CD4-positive, alpha-beta memory T cell (primary cell): ENCODE results near the gene FCAR. TPM values are rescaled to one million over a fixed set of nuclear protein-coding genes. Genes with fewer than 3 reads are reported as not detected.
A peak's percentile ranks its signal among the peaks of the same experiment; 100 is the strongest.
"Not testable (repeated sequence)": the region's sequence is repeated elsewhere in the genome, so short reads cannot be mapped to it uniquely, and the experiment has no call there.

Source experiments
- CTCF ChIA-PET: fragments of 350-600 bp; sonication (Branson Sonifier 250); formaldehyde crosslinking; loops from one replicate; lab custom pipeline; 2021; ENCODE audit warnings: inconsistent platforms; ENCODE audit not compliant: partially characterized antibody; lab: Charles Lee
- POLR2A ChIA-PET: fragments of 350-600 bp; sonication (Branson Sonifier 250); formaldehyde crosslinking; loops from one replicate; lab custom pipeline; 2021; ENCODE audit not compliant: partially characterized antibody; lab: Charles Lee
- DNase-seq, 5 donors: peaks; one replicate each; pipeline versions ENCODE4 v3.0.0 to v3.0.0-alpha.2; 2020 to 2022; ENCODE audit warnings: mixed read lengths in 1 of 5
- H3K27ac ChIP-seq: one replicate; pipeline ENCODE4 v1.7.0; 2013; ENCODE audit warnings: low read depth, low read length
- H3K27me3 ChIP-seq: 2 replicates; pipeline ENCODE4 v1.7.0; 2013; ENCODE audit warnings: mild to moderate bottlenecking, low read length, moderate library complexity; ENCODE audit not compliant: insufficient read depth
- H3K36me3 ChIP-seq: 2 replicates; pipeline ENCODE4 v1.7.0; 2013; ENCODE audit warnings: mild to moderate bottlenecking, low read length, moderate library complexity; ENCODE audit not compliant: insufficient read depth
- H3K4me1 ChIP-seq: 2 replicates; pipeline ENCODE4 v1.7.0; 2013; ENCODE audit warnings: mild to moderate bottlenecking, low read length, moderate library complexity; ENCODE audit not compliant: insufficient read depth
- H3K4me3 ChIP-seq, 2 donors: one replicate each; pipeline ENCODE4 v1.7.0; 2013; ENCODE audit warnings: low read length in 2 of 2, mild to moderate bottlenecking in 1 of 2
- H3K9me3 ChIP-seq, 2 donors: one replicate each; pipeline ENCODE4 v1.7.0; 2013; ENCODE audit warnings: low read length in 2 of 2, control low read depth in 1 of 2; ENCODE audit not compliant: control insufficient read depth in 1 of 2
- H3K27ac Mint-ChIP-seq, 7 donors: one replicate each; pipeline ENCODE4 v1.8.0; 2020 to 2021; ENCODE audit warnings: mixed read lengths in 7 of 7, mild to moderate bottlenecking in 6 of 7, inconsistent platforms in 3 of 7, moderate library complexity in 3 of 7
- H3K27me3 Mint-ChIP-seq, 2 donors: one replicate each; pipeline ENCODE4 v1.8.0; 2020 to 2021; ENCODE audit warnings: mixed read lengths in 2 of 2
- H3K36me3 Mint-ChIP-seq, 2 donors: one replicate each; pipeline ENCODE4 v1.8.0; 2020 to 2021; ENCODE audit warnings: mixed read lengths in 2 of 2, inconsistent platforms in 1 of 2, mild to moderate bottlenecking in 1 of 2
- H3K4me1 Mint-ChIP-seq, 4 donors: one replicate each; pipeline ENCODE4 v1.8.0; 2020 to 2021; ENCODE audit warnings: mixed read lengths in 4 of 4, mild to moderate bottlenecking in 1 of 4
- H3K4me3 Mint-ChIP-seq, 8 donors: one replicate each; pipeline ENCODE4 v1.8.0; 2020 to 2021; ENCODE audit warnings: mixed read lengths in 8 of 8, mild to moderate bottlenecking in 7 of 8, moderate library complexity in 6 of 8, inconsistent platforms in 3 of 8
- H3K9me3 Mint-ChIP-seq, 8 donors: one replicate each; pipeline ENCODE4 v1.8.0; 2020 to 2021; ENCODE audit warnings: mixed read lengths in 8 of 8, mild to moderate bottlenecking in 5 of 8, inconsistent platforms in 3 of 8, moderate library complexity in 1 of 8
- intact Hi-C: fragments of 100-400 bp; cut with micrococcal nuclease; formaldehyde crosslinking; loops from one replicate; pipeline ENCODE4 v1.15.1; 2023
- polyA plus RNA-seq, 2 donors: library from polyadenylated mRNA; unstranded; fragments of 300-500 nt; fragmentation: Illumina TruSeq; gene quantifications; one replicate each; pipeline ENCODE4 v1.2.3, GENCODE V29; 2021
- total RNA-seq, 2 experiments: library from RNA; stranded (reverse); gene quantifications; one replicate each; pipeline ENCODE4 v1.2.3, GENCODE V29; 2021

Gene FCAR
- total and polyA plus RNA-seq, 4 experiments from 2014 or later = 0.29 TPM; not detected in 3

GRCh38 chr19:54919646-54920563 is 45.9 kb downstream of the FCAR start:
- H3K27ac ChIP-seq, CTCF ChIA-PET, POLR2A ChIA-PET, H3K36me3 ChIP-seq, H3K27ac Mint-ChIP-seq, H3K36me3 Mint-ChIP-seq, H3K4me3 Mint-ChIP-seq, H3K4me1 ChIP-seq, H3K4me1 Mint-ChIP-seq, DNase-seq, H3K27me3 ChIP-seq, H3K9me3 ChIP-seq, H3K4me3 ChIP-seq, intact Hi-C loops: not testable (repeated sequence)
- Mint-ChIP-seq H3K27me3 (peaks cover 6 to 16% of the 10 kb centered on the region in 2 donors), H3K9me3 (peaks cover 0 to 12% (median 2%) of the 10 kb centered on the region in 8 donors)

- no peak for DNase-seq
- peaks cover 2 to 5% of the 10 kb centered on the region in 2 donors for H3K36me3 Mint-ChIP-seq
- H3K4me3 ChIP-seq = no peak overlapping the region
Observed at GRCh38 chr19:54921082-54921481, 47.0 kb downstream of the FCAR start.

GRCh38 chr19:54923276-54923675 is 49.2 kb downstream of the FCAR start:
- H3K27ac ChIP-seq = no peak overlapping the region
- intact Hi-C loops = no loop called here
- Mint-ChIP-seq H3K36me3 (peaks cover 3 to 5% of the 10 kb centered on the region in 2 donors), H3K4me1 (peaks cover 0 to 5% (median 3%) of the 10 kb centered on the region in 4 donors), H3K27ac (no peak overlapping the region), H3K4me3 (no peak overlapping the region), H3K9me3 (peaks cover 0 to 30% (median 16%) of the 10 kb centered on the region in 8 donors), H3K27me3 (peaks cover 4 to 9% of the 10 kb centered on the region in 2 donors)
- H3K36me3 ChIP-seq = no peaks in the 10 kb centered on the region
- ChIA-PET POLR2A (no interaction called here), CTCF (no interaction called here)
- no peaks in the 10 kb centered on the region for H3K4me1 ChIP-seq
- no peaks in the 10 kb centered on the region for H3K9me3 ChIP-seq
- no peak overlapping the region for H3K4me3 ChIP-seq
- no peaks in the 10 kb centered on the region for H3K27me3 ChIP-seq
- DNase-seq = no peak

More at GRCh38 chr19:54921082-54921481, 47.0 kb downstream of the FCAR start:
- no peak overlapping the region for H3K4me3 Mint-ChIP-seq
- H3K4me1 Mint-ChIP-seq = peaks cover 0 to 5% (median 2%) of the 10 kb centered on the region in 4 donors
- intact Hi-C loops = no loop called here
- peak overlapping the region in 2 of 7 donors; percentile 5 to 51 for H3K27ac Mint-ChIP-seq
- POLR2A ChIA-PET = no interaction called here
- no peaks in the 10 kb centered on the region for H3K36me3 ChIP-seq
- no peaks in the 10 kb centered on the region for H3K27me3 ChIP-seq
- no peaks in the 10 kb centered on the region for H3K4me1 ChIP-seq
- H3K27me3 Mint-ChIP-seq = peaks cover 4 to 12% of the 10 kb centered on the region in 2 donors
- no peaks in the 10 kb centered on the region for H3K9me3 ChIP-seq
- CTCF ChIA-PET = no interaction called here
- H3K27ac ChIP-seq = no peak overlapping the region
- H3K9me3 Mint-ChIP-seq = peaks cover 0 to 20% (median 9%) of the 10 kb centered on the region in 8 donors

- Histone ChIP-seq H3K4me3 (no peak overlapping the region), H3K4me1 (no peaks in the 10 kb centered on the region), H3K27ac (no peak overlapping the region), H3K36me3 (no peaks in the 10 kb centered on the region), H3K27me3 (no peaks in the 10 kb centered on the region), H3K9me3 (no peaks in the 10 kb centered on the region)
- ChIA-PET POLR2A (no interaction called here), CTCF (no interaction called here)
- intact Hi-C loops = no loop called here
- peaks cover 0 to 1% (median 0%) of the 10 kb centered on the region in 4 donors for H3K4me1 Mint-ChIP-seq
- H3K27me3 Mint-ChIP-seq = peaks cover 2% of the 10 kb centered on the region in 2 donors
- DNase-seq = no peak
- H3K4me3 Mint-ChIP-seq = no peak overlapping the region
- H3K27ac Mint-ChIP-seq = no peak overlapping the region
- peaks cover 5% of the 10 kb centered on the region in 2 donors for H3K36me3 Mint-ChIP-seq
- H3K9me3 Mint-ChIP-seq = peaks cover 0 to 47% (median 26%) of the 10 kb centered on the region in 8 donors
Observed at GRCh38 chr19:54928299-54928698, 54.3 kb downstream of the FCAR start.

GRCh38 chr19:54937926-54938325 is 63.9 kb downstream of the FCAR start:
- no peak overlapping the region for H3K27ac Mint-ChIP-seq
- H3K9me3 Mint-ChIP-seq = peaks cover 0 to 8% (median 0%) of the 10 kb centered on the region in 8 donors
- intact Hi-C loops = no loop called here
- Histone ChIP-seq H3K27me3 (no peaks in the 10 kb centered on the region), H3K4me1 (no peaks in the 10 kb centered on the region), H3K4me3 (no peak overlapping the region), H3K36me3 (no peaks in the 10 kb centered on the region), H3K27ac (no peak overlapping the region), H3K9me3 (no peaks in the 10 kb centered on the region)
- H3K4me3 Mint-ChIP-seq = no peak overlapping the region
- CTCF ChIA-PET = no interaction called here
- peaks cover 0 to 5% (median 3%) of the 10 kb centered on the region in 4 donors for H3K4me1 Mint-ChIP-seq
- H3K27me3 Mint-ChIP-seq = peaks cover 3 to 9% of the 10 kb centered on the region in 2 donors
- H3K36me3 Mint-ChIP-seq = no peaks in the 10 kb centered on the region
- DNase-seq = no peak
- POLR2A ChIA-PET = no interaction called here

- peaks cover 3 to 6% of the 10 kb centered on the region in 2 donors for H3K27me3 Mint-ChIP-seq
- ChIA-PET POLR2A (no interaction called here), CTCF (no interaction called here)
- no peak overlapping the region for H3K27ac Mint-ChIP-seq
- Histone ChIP-seq H3K27me3 (no peaks in the 10 kb centered on the region), H3K4me1 (no peaks in the 10 kb centered on the region), H3K9me3 (no peaks in the 10 kb centered on the region), H3K27ac (no peak overlapping the region), H3K4me3 (no peak overlapping the region), H3K36me3 (no peaks in the 10 kb centered on the region)
- peaks cover 0 to 5% (median 0%) of the 10 kb centered on the region in 8 donors for H3K9me3 Mint-ChIP-seq
- DNase-seq = no peak
- H3K4me3 Mint-ChIP-seq = no peak overlapping the region
- intact Hi-C loops = no loop called here
- H3K36me3 Mint-ChIP-seq = no peaks in the 10 kb centered on the region
- peaks cover 0 to 5% (median 3%) of the 10 kb centered on the region in 4 donors for H3K4me1 Mint-ChIP-seq
Observed at GRCh38 chr19:54938906-54939305, 64.9 kb downstream of the FCAR start.

- CTCF ChIA-PET, POLR2A ChIA-PET, intact Hi-C loops: not testable (repeated sequence)
Observed at GRCh38 chr19:54939538-54939937, 65.5 kb downstream of the FCAR start.

More at GRCh38 chr19:54939538-54939937, 65.5 kb downstream of the FCAR start:
- H3K27ac ChIP-seq, H3K9me3 Mint-ChIP-seq, H3K4me3 ChIP-seq, H3K4me1 ChIP-seq, H3K36me3 Mint-ChIP-seq, H3K27me3 Mint-ChIP-seq, DNase-seq, H3K36me3 ChIP-seq, H3K27me3 ChIP-seq, H3K27ac Mint-ChIP-seq, H3K4me1 Mint-ChIP-seq, H3K9me3 ChIP-seq, H3K4me3 Mint-ChIP-seq: not testable (repeated sequence)
